ENCODE results near the gene DNAJC16. TPM values are rescaled to one million over a fixed set of nuclear protein-coding genes. Genes with fewer than 3 reads are reported as not detected.
"Not testable (repeated sequence)": the region's sequence is repeated elsewhere in the genome, so short reads cannot be mapped to it uniquely, and the experiment has no call there.

The DNAJC16 gene
- total RNA-seq, 2 experiments from 2014 or later, result 13.4 to 15.6 TPM

DNA sequence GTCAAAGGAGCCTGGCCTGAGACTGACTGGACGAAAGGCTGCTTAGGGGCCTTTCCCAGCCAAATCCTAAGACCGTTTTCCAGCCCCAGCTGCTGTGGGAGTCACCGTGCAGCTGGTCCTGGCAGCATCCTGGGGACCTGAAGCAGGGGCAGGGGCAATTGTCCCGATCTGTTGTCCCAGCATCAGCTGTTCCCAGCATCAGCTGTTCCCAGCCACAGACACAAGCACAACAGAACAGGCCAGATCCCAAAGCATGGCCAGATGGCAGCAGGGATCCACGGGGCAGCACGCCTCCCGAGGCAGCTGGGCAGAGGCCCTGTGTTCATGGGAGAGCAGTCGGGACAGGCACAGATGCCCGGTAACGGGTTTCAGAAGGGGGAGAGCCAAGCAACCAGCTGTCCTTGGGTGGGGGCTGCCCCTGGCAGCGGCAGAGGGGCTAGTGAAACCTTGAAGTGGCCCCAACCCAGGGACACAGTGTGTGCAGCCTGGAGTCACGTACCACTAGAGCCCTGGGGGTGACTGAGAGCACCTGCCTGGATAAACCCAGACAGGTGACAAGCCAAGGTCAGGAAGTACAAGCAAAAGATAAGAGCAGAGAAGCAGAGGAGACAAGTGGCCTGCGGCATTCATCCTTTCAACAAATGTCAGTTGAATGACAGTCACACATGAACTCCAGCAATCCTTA lies 37.5 kb upstream of the DNAJC16 start:
- no peaks in the 10 kb centered on the region for H3K36me3 Mint-ChIP-seq (ENCODE audit: low read depth)
- H3K9me3 Mint-ChIP-seq (ENCODE audit: insufficient read depth), result no peaks in the 10 kb centered on the region
- CTCF ChIA-PET, result no interaction called here
- no peak for ATAC-seq
- peaks cover 11% of the 10 kb centered on the region for H3K4me1 Mint-ChIP-seq (ENCODE audit: low read depth)
- H3K27me3 Mint-ChIP-seq (ENCODE audit: low read depth), result no peaks in the 10 kb centered on the region
- no peak for DNase-seq
- POLR2A ChIA-PET, result no interaction called here
- H3K4me3 Mint-ChIP-seq, result no peak overlapping the region
- no peak overlapping the region for H3K27ac Mint-ChIP-seq

DNA sequence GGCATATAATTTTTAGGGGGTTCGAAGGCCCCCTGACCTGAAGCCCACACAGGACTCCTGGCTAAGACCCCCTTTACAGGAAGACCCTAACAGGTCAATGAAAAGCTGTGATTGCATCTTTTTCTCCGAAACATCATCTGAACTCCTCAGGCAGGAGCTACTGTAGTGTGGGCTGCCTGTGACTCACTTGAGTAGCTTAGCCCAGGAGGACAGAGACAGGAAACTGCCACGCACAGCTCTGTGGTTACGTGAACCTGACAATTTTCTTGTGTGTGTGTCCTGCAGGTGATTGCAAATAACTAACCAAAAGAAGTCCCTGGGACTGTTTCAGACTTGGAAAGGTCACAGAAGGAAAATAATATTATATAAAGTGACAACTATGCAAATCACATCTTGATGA lies 35.6 kb upstream of the DNAJC16 start:
- CTCF ChIA-PET; POLR2A ChIA-PET; H3K9me3 Mint-ChIP-seq (ENCODE audit: insufficient read depth); H3K4me3 Mint-ChIP-seq; H3K27ac Mint-ChIP-seq; H3K36me3 Mint-ChIP-seq (ENCODE audit: low read depth); H3K27me3 Mint-ChIP-seq (ENCODE audit: low read depth): not testable (repeated sequence)
- DNase-seq, result peak; percentile 47
- H3K4me1 Mint-ChIP-seq (ENCODE audit: low read depth), result peaks cover 11% of the 10 kb centered on the region
- peak; percentile 79 for ATAC-seq

DNA sequence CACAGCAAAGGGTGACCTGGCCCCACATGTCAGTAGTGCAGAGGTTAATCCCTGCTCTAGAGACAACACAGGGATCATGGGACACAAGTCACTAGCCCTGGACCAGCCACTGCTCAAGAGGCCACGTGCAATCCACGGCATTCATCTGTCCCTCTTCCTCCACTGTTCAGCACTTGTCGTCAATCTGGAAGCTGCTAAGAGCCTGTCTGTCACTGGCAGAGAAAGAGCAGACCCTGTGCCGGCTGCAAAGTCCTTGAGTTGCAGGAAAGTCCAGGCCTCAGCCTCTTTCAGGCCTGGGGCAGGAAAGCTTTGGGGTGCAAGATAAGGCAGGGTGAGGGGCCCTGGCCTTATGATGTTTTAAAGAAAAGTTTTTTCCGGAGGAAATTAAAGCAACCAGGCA lies 34.1 kb upstream of the DNAJC16 start:
- Mint-ChIP-seq H3K4me3 (no peak overlapping the region), H3K9me3 (ENCODE audit: insufficient read depth) (no peaks in the 10 kb centered on the region), H3K27ac (no peak overlapping the region), H3K27me3 (ENCODE audit: low read depth) (no peaks in the 10 kb centered on the region), H3K36me3 (ENCODE audit: low read depth) (peaks cover 7% of the 10 kb centered on the region), H3K4me1 (ENCODE audit: low read depth) (peaks cover 11% of the 10 kb centered on the region)
- DNase-seq (no peak), ATAC-seq (no peak)
- ChIA-PET CTCF (no interaction called here), POLR2A (no interaction called here)

DNA sequence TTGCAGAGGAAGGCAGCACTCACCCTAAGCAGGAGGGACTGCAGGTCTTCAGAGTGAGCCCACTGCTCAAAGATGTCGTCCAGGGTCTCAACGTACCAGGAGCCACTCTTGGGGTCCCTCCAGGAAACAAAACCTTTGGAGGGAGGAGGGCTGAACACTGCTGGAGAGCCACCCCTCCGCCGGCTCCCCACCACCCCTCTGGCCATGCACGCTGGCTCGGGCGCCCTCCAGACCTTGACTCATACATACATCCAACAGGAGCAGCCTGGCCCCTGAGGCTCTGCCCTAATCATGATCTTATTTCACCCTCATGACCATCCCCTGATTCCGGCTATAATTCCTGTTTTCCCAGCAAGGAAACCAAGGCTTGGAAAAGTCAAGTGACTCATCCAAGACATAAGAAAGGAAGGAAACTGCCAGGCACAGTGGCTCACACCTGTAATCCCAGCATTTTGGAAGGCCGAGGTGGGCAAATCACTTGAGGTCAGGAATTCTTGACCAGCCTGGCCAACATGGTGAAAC lies 32.7 kb upstream of the DNAJC16 start:
- Mint-ChIP-seq H3K4me1 (ENCODE audit: low read depth) (peaks cover 11% of the 10 kb centered on the region), H3K27ac (no peak overlapping the region), H3K27me3 (ENCODE audit: low read depth) (no peaks in the 10 kb centered on the region), H3K36me3 (ENCODE audit: low read depth) (peaks cover 9% of the 10 kb centered on the region), H3K9me3 (ENCODE audit: insufficient read depth) (no peaks in the 10 kb centered on the region), H3K4me3 (no peak overlapping the region)
- ChIA-PET CTCF (no interaction called here), POLR2A (no interaction called here)
- DNase-seq (no peak), ATAC-seq (no peak)

DNA sequence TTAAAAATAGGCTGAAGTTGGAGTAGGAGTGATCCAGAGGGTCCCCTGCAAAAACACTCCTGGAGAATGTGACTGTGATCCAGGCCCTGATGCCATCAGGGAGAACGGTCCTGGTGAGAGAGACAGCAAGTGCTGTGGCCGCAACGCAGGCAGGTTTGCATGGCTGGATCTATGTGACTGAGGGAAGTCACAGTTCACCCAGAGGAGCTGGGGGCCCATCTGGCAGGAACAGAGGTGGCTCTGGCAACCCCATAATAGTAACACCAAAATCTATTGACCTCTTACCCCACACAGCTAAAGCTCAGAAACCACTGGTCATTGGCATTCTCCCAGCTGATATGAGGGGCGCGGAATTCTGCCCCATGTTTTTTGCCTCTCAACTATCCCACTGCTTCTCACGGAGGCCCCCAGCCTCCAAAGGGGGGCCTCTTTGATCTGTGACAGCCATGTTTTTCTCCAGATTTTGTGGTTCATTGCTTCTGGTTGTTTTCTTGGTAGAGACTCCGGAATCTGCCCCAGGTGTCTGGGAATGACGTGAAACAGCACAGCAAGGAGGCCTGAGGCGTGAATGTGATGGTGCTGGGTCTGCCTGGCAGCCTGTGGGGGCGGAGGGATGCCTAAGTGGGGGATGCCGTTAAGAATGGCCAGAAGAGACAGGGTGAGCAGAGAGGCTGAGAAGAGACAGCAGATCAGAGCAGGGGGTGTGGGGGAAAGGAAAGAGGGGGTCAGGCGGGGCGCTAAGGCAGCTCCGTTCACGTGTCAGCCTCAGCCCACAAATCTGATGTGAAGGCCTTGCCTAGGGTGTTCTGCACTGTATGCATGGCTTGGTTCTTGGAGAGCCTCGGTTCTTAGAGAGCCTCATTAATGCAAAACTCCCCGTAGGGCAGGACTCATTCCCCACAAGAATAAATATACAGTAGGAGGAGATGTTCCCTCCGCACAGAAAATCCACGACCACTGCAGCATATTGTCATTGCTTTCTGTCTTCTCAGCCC lies 26.2 kb upstream of the DNAJC16 start:
- Mint-ChIP-seq H3K4me1 (ENCODE audit: low read depth) (no peaks in the 10 kb centered on the region), H3K27me3 (ENCODE audit: low read depth) (no peaks in the 10 kb centered on the region), H3K9me3 (ENCODE audit: insufficient read depth) (no peaks in the 10 kb centered on the region), H3K27ac (no peak overlapping the region), H3K36me3 (ENCODE audit: low read depth) (peaks cover 7% of the 10 kb centered on the region), H3K4me3 (no peak overlapping the region)
- CTCF ChIA-PET, result interaction anchor here (1.4 kb wide), 1 partner anchor 69 kb away, joined by 3 read pairs; no protein-coding TSS in a partner anchor
- DNase-seq (no peak), ATAC-seq (no peak)
- POLR2A ChIA-PET, result no interaction called here

DNA sequence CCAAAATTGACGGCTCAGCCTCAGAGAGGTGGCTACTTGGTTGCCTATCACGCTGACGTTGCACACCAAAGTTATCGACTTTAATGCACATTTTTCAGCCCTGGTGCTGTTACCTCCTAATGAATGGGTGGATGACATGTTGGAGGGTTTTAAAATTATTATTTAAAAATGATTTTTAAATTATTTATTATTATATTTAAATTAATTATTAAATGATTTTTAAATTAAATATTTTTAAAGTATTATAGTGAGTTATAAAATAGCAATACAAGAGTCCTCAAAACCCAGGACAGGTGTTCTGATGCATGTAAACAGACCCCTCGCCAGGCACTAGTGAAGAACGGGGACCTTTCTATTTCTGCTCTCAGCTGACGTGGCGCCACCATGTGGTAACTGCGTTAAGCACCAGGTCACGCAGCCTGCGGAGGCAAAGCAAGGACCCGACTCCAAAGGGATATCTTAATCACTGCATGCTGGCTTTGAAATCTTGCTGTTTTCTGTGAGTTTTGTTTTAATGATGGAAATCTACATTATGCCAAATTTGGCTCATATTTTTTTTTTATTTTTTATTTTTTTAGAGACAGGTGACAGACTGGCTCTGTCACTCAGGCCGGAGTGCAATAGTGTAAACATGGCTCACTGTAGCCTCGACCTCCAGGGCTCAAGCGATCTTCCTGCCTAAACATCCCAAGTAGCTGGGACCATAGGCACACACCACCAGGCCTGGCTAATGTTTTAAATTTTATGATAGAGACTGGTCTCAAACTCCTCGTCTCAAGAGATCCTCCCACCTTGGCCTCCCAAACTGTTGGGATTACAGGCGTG lies 25.2 kb upstream of the DNAJC16 start:
- Mint-ChIP-seq H3K27ac (no peak overlapping the region), H3K9me3 (ENCODE audit: insufficient read depth) (no peaks in the 10 kb centered on the region), H3K4me1 (ENCODE audit: low read depth) (no peaks in the 10 kb centered on the region), H3K36me3 (ENCODE audit: low read depth) (peaks cover 7% of the 10 kb centered on the region), H3K4me3 (no peak overlapping the region), H3K27me3 (ENCODE audit: low read depth) (no peaks in the 10 kb centered on the region)
- ChIA-PET CTCF (interaction anchor here (1.0 kb wide), 1 partner anchor 177 kb away, joined by 4 read pairs; no protein-coding TSS in a partner anchor), POLR2A (no interaction called here)
- ATAC-seq (peak; percentile 65), DNase-seq (peak; percentile 68)

DNA sequence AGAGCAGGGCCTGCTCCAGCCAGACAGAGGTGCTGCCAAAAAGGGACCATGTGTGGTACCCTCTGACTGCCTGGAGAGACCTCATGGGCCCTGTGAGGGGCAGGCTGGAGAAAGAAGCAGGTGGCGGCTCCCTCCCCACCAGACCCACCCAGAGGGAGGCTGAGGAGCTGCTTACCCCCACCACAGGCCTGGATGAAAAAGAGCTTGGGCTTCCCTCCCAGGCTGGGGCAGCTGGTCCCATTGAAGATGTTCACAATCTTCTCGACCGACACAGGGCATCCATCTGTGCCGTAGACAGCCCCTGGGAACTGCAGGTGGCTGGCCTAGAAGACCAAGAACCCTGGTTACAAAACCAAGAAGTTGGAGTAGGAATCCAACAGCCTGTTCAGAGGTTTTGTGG lies 22.2 kb upstream of the DNAJC16 start:
- Mint-ChIP-seq H3K36me3 (ENCODE audit: low read depth) (peaks cover under 1% of the 10 kb centered on the region), H3K9me3 (ENCODE audit: insufficient read depth) (no peaks in the 10 kb centered on the region), H3K4me3 (no peak overlapping the region), H3K27me3 (ENCODE audit: low read depth) (no peaks in the 10 kb centered on the region), H3K4me1 (ENCODE audit: low read depth) (no peaks in the 10 kb centered on the region), H3K27ac (no peak overlapping the region)
- POLR2A ChIA-PET, result no interaction called here
- CTCF ChIA-PET, result interaction anchor here (1.4 kb wide), 1 partner anchor 10 kb away, joined by 4 read pairs; no protein-coding TSS in a partner anchor
- no peak for ATAC-seq
- no peak for DNase-seq

DNA sequence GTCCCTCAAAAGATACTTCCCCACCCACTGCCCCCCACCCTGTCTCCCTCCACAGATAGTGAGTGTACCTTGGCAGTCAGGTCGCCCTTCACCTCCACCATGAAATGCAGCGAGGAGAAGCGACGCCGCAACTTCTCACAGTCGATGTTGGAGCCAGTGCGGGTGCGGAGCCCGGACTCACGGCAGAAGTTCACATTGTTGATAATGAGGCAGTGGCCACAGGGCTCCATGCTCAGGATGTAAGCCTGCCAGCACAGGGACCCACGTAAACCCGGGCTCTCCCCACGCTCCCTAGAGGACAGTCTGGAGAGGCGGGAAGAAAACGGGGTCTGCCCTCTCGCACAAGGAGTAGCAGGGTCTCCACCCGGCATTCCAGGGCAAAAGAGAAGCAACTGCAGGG lies 19.8 kb upstream of the DNAJC16 start:
- H3K4me3 Mint-ChIP-seq, result no peak overlapping the region
- H3K9me3 Mint-ChIP-seq (ENCODE audit: insufficient read depth), result no peaks in the 10 kb centered on the region
- no peaks in the 10 kb centered on the region for H3K4me1 Mint-ChIP-seq (ENCODE audit: low read depth)
- H3K27me3 Mint-ChIP-seq (ENCODE audit: low read depth), result no peaks in the 10 kb centered on the region
- ATAC-seq, result no peak
- H3K36me3 Mint-ChIP-seq (ENCODE audit: low read depth), result peaks cover 4% of the 10 kb centered on the region
- ChIA-PET CTCF (no interaction called here), POLR2A (no interaction called here)
- DNase-seq, result no peak
- H3K27ac Mint-ChIP-seq, result no peak overlapping the region

DNA sequence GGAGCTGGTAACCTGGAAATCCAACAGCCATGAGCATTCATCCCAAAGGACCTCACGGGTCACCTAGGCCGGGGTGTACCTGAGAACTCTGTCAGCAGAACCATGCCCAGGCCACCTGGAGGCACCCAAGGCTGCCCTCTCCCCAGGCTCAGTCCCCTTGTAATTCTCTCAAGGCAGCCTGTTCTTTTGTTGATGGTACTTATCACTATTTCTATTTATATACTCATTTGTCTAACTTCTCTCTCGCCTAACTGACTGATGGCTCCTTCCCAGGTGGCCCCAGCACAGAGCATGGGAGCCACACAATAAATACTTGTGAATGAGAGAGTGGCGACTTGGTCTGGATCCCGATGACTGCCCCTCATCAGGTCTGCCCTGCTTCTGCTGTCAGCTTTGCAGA lies 19.4 kb upstream of the DNAJC16 start:
- DNase-seq (no peak), ATAC-seq (no peak)
- Mint-ChIP-seq H3K9me3 (ENCODE audit: insufficient read depth) (no peaks in the 10 kb centered on the region), H3K4me1 (ENCODE audit: low read depth) (no peaks in the 10 kb centered on the region), H3K27ac (no peak overlapping the region), H3K4me3 (no peak overlapping the region), H3K36me3 (ENCODE audit: low read depth) (peaks cover 8% of the 10 kb centered on the region), H3K27me3 (ENCODE audit: low read depth) (no peaks in the 10 kb centered on the region)
- ChIA-PET CTCF (no interaction called here), POLR2A (no interaction called here)

DNA sequence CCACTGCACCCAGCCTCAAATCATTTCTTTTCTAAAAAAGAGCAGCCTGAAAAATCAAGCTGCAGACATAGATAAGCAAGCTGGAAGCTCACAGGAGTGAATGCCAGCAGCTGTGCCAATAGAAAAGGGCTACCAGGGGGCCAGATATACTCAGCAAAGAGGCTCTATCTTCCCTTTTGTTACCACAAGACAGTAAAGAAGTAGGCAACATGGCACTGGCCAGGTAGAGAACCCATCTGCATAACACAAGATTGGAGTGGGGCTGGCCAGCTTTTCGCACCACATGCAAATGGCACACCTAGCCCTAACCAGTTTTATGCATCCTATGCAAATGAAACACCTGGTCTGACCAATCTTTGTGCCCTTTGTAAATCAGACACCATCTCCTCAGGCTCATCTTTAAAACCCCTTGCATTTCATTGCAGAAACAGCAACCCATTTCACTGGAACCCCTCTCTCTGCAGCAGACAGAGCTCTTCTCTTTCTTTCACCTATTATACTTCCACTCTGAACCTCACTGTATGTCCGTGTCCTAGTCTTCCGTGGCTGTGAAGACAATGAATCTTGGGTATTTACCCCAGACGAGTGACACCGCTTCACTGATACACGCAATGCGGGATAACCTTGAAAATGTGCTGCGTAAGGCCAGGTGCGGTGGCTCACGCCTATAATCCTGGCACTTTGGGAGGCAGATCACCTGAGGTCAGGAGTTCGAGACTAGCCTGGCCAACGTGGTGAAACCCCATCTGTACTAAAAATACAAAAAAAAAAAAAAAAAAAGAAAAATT lies 17.8 kb upstream of the DNAJC16 start:
- no peak overlapping the region for H3K27ac Mint-ChIP-seq
- no peaks in the 10 kb centered on the region for H3K27me3 Mint-ChIP-seq (ENCODE audit: low read depth)
- H3K4me3 Mint-ChIP-seq, result no peak overlapping the region
- peaks cover 3% of the 10 kb centered on the region for H3K4me1 Mint-ChIP-seq (ENCODE audit: low read depth)
- peaks cover 13% of the 10 kb centered on the region for H3K36me3 Mint-ChIP-seq (ENCODE audit: low read depth)
- ChIA-PET POLR2A (no interaction called here), CTCF (no interaction called here)
- DNase-seq (no peak), ATAC-seq (no peak)
- H3K9me3 Mint-ChIP-seq (ENCODE audit: insufficient read depth), result no peaks in the 10 kb centered on the region

DNA sequence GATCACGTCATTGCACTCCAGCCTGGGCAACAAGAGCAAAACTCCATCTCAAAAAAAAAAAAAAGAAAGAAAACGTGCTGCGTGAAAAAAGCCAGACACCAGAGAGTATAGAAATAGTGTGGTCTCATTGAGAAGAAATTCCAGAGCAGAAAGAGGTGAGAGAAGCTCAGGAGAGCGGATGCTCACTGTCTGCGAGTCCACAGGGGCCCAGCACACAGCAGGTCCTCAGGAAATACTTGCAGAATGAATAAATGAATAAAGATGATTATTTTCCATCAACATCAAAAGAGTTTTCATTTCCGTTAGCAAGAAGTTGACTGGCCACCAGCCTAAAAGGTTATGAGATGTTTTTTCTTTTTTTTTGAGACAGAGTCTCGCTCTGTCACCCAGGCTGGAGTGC lies 17.1 kb upstream of the DNAJC16 start:
- Mint-ChIP-seq H3K4me3 (no peak overlapping the region), H3K9me3 (ENCODE audit: insufficient read depth) (no peaks in the 10 kb centered on the region), H3K27ac (no peak overlapping the region), H3K27me3 (ENCODE audit: low read depth) (no peaks in the 10 kb centered on the region), H3K4me1 (ENCODE audit: low read depth) (peaks cover 10% of the 10 kb centered on the region), H3K36me3 (ENCODE audit: low read depth) (peaks cover 18% of the 10 kb centered on the region)
- ChIA-PET POLR2A (no interaction called here), CTCF (no interaction called here)
- no peak for DNase-seq
- ATAC-seq, result no peak

Data from activated CD8-positive, alpha-beta T cell treated with anti-CD3 and anti-CD28 coated beads, Interleukin-2, amount 10 ng/mL, durations not matched to agents 7 days and 5 days (primary cell).